ENCODE results near the gene HOXB7. TPM values are rescaled to one million over a fixed set of nuclear protein-coding genes. Genes with fewer than 3 reads are reported as not detected.

HOXB7 gene
- 0.21 and 1.4 TPM in 2 replicates for total RNA-seq

DNA sequence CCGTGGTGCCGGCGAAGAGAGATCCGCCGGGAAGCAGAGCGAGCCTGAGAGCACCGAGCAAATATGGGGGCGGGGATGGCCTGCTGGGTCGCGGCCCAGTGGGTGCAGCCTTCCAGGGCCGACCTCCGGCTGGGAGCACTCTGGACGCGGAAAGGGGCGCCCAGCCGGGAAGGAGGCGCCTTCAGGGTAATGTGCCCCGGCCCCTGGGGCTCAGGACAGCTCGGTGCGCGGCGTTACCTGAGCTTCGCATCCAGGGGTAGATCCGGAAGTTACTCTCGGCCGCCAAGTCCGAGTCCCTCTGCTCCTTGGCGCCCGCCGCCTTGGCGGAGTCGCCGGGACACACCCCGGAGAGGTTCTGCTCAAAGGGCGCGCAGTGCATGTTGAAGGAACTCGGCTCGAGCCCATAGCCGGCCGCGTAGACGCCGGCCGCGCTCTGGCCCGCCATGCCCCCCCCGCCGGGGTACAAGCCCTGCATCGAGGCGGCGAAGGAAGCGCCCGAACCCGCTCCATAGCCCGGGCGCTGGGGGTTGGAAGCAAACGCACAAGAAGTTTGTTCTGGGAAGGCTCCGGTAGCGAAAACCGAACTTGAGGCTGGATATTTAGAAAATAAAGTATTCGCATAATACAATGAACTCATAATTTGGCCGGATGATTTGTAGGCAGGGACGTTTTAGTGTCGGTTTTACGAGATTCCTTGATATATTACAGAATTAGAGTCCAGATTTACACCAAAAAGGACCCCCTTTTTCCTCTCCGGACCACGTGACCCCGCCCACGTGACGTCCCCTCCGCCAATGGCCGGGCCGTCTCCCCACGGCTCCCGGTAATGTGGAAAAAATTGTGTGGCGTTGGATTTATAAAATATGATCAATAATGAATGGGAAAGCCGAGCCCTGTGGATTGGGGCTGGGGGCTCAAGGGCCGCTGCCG, at the start of gene HOXB7:
Gene HOXB7 (minus strand): TSS at position 736 of the 930 bp plus-strand sequence. CDS start 99 bp downstream, at position 637.

DNA sequence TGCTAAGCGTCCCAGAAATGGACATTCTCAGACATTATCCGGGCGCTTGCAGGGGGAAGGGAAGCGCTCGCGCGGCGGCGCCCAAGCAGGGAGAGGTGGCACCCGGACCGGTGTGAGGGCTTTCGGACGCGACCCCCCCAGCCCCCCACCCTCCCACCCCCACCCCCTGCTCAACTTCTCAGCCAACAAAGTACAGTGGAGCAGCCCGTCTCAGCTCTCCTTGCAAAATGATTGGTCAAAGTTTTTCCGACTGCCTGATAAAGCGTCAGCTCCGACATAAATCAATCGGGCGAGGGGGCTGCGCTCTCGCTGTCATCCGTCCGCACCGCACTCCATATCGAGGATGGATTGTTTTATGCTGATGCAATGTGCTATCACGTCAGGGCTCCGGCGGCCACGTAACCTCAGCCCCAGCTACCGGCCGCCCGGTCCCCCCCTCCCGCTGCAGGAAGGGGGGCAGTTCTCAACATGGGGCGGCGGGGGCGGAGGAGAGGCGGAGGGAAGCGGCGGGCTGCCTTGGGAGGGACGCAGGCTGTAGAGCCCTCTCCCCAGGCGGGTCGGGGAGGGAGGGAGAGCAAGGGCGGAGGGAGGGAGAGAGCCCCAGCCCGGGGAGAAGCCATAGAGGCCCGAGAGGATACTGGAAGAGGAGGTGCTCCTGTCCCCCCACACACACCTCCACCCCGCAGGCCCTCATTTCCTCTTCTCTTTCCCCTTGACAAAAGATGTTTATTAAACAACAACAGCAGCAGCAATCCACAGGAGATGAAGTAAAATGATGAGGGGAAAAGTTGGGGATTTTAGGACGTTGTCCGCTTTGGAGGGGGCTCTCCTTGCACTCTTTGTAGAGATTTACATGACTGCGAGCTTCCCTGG, 15.7 kb upstream of the HOXB7 start, which contains the start of gene HOXB9:
Gene HOXB9 (minus strand): TSS at position 114 of the 873 bp plus-strand sequence. CDS start 89 bp downstream, at position 25.

DNA sequence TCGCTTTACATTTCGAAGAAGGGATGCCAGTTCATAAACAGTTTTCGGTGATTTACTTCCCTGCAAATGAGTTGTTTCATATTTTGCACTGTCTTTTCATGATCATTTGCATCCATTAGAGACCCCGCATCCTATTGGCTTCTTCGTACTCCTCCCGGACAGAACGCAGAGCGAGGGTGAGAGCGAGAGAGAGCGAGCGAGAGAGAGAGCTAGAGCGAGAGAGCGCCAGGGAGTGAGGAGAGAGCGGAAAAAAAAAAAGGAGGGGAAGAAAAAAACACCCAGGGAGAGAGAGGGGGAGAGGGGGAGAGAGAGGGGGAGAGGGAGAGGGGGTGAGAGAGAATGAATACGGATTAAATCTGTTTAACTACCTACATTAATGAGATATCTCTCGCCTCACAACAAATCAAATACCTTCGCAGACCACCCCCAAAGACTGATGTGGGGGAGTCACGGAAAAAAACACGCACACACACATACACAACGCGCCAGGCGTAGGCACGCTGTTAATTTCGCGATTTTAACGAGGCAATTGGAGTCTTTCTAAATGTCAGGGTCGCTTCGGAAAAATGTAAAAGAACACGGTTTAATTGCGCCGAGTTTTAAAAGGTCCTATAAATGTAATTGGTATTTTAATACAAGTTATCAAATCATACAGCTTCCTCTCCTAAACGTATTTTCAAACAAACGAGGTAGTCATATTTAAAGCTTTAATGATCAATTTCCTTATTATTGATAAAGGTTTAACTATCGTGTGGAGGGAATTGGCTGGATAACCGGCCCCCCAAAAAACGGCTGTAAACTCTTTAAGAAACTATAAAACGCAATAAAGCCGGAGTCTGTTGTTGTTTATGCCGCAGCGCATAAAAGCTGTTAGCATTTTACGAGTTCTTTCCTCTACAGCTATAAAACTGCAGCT, 4.5 kb upstream of the HOXB7 start, which contains the start of gene HOXB8:
Gene HOXB8 (minus strand): TSS at position 246 of the 916 bp plus-strand sequence. CDS start 588 bp downstream, outside the sequence.

DNA sequence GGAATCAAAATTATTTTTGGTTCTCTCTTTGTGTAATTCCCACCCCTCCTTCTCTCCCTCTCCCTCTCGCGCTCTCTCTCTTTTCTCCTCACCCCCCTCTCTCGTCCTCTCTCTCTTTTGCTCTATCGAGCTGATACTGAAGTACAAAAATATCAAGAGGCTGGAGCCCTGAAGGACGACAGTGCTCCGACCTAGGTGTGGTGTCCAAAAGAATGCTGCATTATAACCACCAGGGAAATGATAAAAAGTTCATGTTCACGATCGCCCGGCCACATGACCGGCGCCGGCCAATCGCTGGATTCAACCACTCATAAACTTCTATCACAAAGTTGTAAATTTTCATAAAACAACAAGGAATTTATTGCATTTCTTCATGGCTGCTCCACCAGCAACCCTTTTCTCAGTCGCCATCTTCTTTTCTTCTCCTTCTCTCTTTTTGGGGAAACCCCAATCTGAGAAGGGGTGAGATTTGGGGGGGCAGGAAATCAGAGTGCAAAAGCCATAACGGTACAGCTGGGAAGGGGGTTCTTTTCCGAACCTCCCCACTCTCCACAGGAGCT, 6.0 kb downstream of the HOXB7 start, which contains the start of gene HOXB6:
Gene HOXB6 (minus strand): TSS at position 217 of the 560 bp plus-strand sequence. CDS start 6,836 bp downstream, outside the sequence.

DNA sequence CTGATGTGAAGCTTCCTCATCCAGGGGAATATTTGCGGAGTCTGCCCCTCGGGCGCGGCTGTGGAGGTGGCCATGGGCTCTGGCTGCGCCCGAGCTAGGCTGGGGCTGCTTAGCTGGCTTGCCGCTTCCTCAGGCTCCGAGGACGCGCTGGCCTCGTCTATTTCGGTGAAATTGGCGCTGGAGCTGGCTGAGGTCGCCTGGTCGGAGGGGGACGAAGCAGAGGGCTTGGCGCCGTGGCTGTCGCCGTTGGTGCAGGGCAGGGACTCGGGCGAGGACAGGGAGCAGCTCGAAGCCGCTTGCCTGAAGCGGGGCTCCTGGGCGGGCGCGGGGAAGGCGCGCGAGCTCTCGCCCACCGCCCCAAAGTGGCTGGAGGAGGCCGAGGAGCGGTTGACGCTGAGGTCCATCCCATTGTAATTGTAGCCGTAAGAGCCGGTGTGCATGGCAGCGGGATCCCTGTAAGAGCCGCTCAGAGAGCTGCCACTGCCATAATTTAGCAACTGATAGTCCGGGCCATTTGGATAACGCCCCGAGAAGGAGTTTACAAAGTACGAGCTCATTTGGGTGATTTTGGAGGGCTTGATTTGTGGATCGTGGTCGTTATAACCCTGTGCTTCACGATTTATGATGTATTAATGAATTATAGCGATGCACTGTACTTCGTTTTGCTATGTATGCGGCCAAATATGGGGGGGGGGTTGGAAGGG, 17.5 kb downstream of the HOXB7 start, which contains the start of gene HOXB5:
Gene HOXB5 (minus strand): TSS at position 654 of the 704 bp plus-strand sequence. CDS start 97 bp downstream, at position 557.

DNA sequence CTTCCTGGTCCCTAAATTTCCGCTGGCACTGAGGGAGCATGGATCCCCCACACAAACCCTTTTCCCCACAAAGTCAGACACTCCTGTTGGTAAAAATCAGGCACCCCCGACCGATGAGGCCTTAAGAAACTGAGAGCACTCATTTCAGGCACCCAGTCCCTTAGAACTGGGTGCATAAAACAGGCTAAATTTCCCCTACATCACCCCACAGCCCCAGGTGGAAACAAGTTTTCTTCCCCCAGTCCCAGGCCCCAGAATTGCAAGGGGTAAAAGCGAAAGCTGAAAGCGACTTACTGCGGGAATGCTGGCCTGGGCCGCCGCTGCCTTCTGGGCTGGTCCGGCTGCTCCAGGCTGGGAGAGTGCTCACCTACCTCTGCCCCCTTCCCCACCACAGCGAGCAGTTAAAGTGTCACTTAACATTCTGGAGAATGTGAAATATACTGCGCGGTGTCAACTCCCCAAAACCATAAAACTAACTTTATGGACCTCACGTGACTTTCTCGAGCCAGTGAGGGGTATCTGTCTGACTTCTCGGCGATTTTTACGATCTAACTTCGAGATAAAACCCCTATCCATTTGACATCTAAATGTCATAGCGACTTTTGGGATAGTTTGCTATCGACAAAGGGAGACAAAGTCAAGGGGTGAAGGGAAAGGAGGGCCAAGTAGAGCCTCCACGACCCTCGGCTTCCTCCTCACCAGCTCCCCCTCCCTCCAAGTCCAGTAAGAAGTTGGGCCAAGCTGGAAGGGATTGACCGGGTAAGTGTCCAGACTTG, 20.8 kb downstream of the HOXB7 start, which contains the start of gene HOXB3:
Gene HOXB3 (minus strand): TSS at position 411 of the 776 bp plus-strand sequence. CDS start 37,767 bp downstream, outside the sequence.

DNA sequence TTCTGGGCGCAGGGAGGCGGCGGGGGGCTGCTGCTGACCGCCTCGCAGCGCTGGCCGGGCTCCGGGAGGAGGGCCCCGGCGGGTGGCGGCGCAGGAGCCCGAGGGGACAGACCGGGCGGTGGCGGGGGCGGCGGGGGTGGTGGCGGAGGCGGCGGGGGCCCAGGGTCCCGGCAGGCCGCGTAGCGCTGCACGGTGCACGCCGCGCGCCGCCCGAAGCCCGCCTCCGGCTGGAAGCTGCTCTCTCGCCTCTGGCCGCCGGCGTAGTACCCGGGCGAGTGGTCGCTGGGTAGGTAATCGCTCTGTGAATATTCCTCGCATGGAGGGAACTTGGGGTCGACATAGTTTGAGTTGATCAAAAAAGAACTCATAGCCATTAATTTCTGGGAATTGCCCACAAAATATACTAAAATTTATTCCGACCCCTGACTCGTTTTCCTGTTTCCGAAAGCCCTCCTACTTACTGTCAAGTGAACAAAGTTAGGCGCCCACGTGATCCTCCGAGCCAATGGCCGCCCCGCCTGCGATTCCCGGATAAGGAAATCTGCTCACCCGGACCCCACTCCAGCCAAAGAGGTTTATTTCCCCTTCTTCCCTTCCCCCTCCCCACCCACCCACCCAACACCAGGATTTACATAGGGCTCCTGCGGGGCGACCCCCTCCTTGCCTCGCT, 32.7 kb downstream of the HOXB7 start, which contains the start of gene HOXB4:
Gene HOXB4 (minus strand): TSS at position 405 of the 670 bp plus-strand sequence. CDS start 31 bp downstream, at position 374.

Other genes with a start within 250 kb of the HOXB7 start
- 2.2 TPM in 1 of 2 replicates, not detected in the other for gene SKAP1, start 180.8 kb downstream of the HOXB7 start, total RNA-seq
- not detected in 2 replicates for gene HOXB1, start 80.0 kb downstream of the HOXB7 start, total RNA-seq
- 1.5 and 2.9 TPM in 2 replicates for gene HOXB2, start 65.9 kb downstream of the HOXB7 start, total RNA-seq
- gene HOXB4, start 32.7 kb downstream of the HOXB7 start, total RNA-seq, result 0.21 and 0.48 TPM in 2 replicates
- 0.43 and 2.7 TPM in 2 replicates for gene HOXB3, start 20.8 kb downstream of the HOXB7 start, total RNA-seq
- gene HOXB5, start 17.2 kb downstream of the HOXB7 start, total RNA-seq, result not detected in 2 replicates
- gene HOXB6, start 6.0 kb downstream of the HOXB7 start, total RNA-seq, result 0.21 and 3.4 TPM in 2 replicates
- 1.2 TPM in 1 of 2 replicates, not detected in the other for gene HOXB8, start 4.3 kb upstream of the HOXB7 start, total RNA-seq
- 2.9 TPM in 1 of 2 replicates, not detected in the other for gene HOXB9, start 15.3 kb upstream of the HOXB7 start, total RNA-seq
- gene PRAC1, start 111.5 kb upstream of the HOXB7 start, total RNA-seq, result not detected in 2 replicates
- not detected in 2 replicates for gene PRAC2, start 112.2 kb upstream of the HOXB7 start, total RNA-seq
- gene HOXB13, start 117.7 kb upstream of the HOXB7 start, total RNA-seq, result 0.24 TPM in 1 of 2 replicates, not detected in the other
- under 0.01 TPM in 1 of 2 replicates, not detected in the other for gene TTLL6, start 206.2 kb upstream of the HOXB7 start, total RNA-seq
- gene CALCOCO2, start 220.0 kb upstream of the HOXB7 start, total RNA-seq, result 27.1 and 29.4 TPM in 2 replicates

Measured in tracheal epithelial cell (primary cell).